ENCODE data around the gene DFFA.
A peak's percentile ranks its signal among the peaks of the same experiment; 100 is the strongest.

Gene DFFA

DNA sequence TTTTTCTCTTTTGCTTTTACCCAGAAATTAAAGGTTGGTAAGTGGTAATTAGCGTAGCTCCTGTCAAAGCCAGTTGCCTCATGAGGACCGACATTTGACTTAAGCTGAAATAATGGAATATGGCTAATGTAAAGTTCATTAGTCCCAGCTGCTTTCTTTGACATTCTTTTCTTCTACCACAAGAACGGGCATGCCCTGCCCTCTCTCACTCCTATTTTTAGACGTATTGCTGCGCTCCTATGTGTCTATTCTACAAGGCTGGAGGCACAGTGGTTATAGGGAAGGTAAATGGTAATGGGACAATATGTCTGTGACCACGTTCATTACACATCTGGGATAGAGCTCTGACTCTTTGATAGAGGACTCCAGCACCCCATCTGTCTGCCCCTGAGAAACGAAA is 15.7 kb downstream of the DFFA start:
- no peaks in the 10 kb centered on the region for H3K9me3 ChIP-seq (ENCODE audit: control insufficient read depth, low read length)
- no peaks in the 10 kb centered on the region for H3K27me3 ChIP-seq (replicated peaks; ENCODE audit: control insufficient read depth, insufficient read depth, low read length)
- no peak overlapping the region for H3K4me3 ChIP-seq (ENCODE audit: low read length)
- H3K36me3 ChIP-seq (ENCODE audit: control insufficient read depth, insufficient read depth, low read length, severe bottlenecking) = peaks cover 7% of the 10 kb centered on the region
- no peak overlapping the region for H3K9ac ChIP-seq (ENCODE audit: low read length)
- H3K4me1 ChIP-seq (ENCODE audit: control insufficient read depth, insufficient read depth, low read length) = peaks cover 13% of the 10 kb centered on the region
- no peak for DNase-seq (ENCODE audit: low read depth)

DNA sequence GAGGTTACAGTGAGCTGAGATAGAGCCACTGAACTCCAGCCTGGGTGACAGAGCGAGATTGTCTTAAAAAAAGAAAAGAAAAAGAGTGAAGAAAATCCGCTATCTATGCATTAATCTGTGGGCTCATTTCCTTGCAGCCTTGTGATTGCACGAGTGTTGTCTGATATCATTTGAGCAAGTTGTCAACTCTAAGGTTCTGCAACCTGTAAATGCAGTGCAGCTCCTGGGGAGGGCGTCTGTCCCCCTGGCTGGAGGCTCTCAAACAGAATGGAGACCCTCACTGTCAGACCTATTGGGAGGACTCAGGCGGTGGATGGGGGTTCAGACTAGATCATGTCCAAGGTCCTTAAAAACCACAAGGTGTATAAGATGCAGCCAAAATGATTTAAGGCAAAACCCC is 16.3 kb downstream of the DFFA start:
- Histone ChIP-seq H3K9me3 (ENCODE audit: control insufficient read depth, low read length) (no peaks in the 10 kb centered on the region), H3K36me3 (ENCODE audit: control insufficient read depth, insufficient read depth, low read length, severe bottlenecking) (peaks cover under 1% of the 10 kb centered on the region), H3K27me3 (replicated peaks; ENCODE audit: control insufficient read depth, insufficient read depth, low read length) (no peaks in the 10 kb centered on the region), H3K4me3 (ENCODE audit: low read length) (no peak overlapping the region), H3K9ac (ENCODE audit: low read length) (no peak overlapping the region), H3K4me1 (ENCODE audit: control insufficient read depth, insufficient read depth, low read length) (peaks cover 18% of the 10 kb centered on the region)
- no peak for DNase-seq (ENCODE audit: low read depth)

DNA sequence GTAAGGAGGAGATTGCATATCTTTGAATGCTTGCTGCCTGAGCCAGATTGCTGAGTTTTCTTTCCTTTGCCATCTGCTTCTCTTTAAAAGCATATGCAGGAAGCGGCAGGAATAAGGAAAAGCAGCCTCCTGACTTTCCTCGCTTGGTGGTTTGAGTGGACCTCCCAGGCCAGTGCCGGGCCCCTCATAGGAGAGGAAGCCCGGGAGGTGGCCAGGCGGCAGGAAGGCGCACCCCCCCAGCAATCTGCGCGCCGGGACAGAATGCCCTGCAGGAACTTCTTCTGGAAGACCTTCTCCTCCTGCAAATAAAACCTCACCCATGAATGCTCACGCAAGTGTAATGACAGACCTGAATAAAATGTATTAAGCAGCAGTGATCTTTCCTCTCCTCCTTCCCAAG is 21.0 kb downstream of the DFFA start:
- H3K9me3 ChIP-seq (ENCODE audit: control insufficient read depth, low read length) = no peaks in the 10 kb centered on the region
- peak overlapping the region; percentile 66 for H3K4me3 ChIP-seq (ENCODE audit: low read length)
- peak; percentile 74 for DNase-seq (ENCODE audit: low read depth)
- no peaks in the 10 kb centered on the region for H3K36me3 ChIP-seq (ENCODE audit: control insufficient read depth, insufficient read depth, low read length, severe bottlenecking)
- no peaks in the 10 kb centered on the region for H3K27me3 ChIP-seq (replicated peaks; ENCODE audit: control insufficient read depth, insufficient read depth, low read length)
- peak overlapping the region; percentile 51 for H3K9ac ChIP-seq (ENCODE audit: low read length)
- peaks cover 13% of the 10 kb centered on the region for H3K4me1 ChIP-seq (ENCODE audit: control insufficient read depth, insufficient read depth, low read length)

DNA sequence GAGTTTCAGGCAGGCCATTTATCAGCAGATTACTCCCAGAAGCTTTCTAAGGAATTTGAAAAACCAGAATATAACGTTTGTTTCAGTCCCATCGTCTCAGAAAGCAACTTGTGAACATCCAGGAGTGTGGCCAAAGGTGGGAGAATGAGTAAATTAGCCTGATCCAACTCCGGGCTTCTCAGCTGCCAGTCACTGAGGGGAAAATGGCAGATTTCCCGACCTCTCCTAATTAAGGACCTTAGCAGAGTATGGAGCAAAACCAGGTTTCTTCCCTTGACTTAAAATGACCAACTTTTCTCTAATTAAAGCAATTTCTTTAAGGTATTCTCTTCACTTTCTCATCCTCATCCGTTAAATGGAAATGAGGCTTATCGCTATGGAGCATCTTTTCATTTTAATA is 21.5 kb downstream of the DFFA start:
- H3K36me3 ChIP-seq (ENCODE audit: control insufficient read depth, insufficient read depth, low read length, severe bottlenecking) = no peaks in the 10 kb centered on the region

DNA sequence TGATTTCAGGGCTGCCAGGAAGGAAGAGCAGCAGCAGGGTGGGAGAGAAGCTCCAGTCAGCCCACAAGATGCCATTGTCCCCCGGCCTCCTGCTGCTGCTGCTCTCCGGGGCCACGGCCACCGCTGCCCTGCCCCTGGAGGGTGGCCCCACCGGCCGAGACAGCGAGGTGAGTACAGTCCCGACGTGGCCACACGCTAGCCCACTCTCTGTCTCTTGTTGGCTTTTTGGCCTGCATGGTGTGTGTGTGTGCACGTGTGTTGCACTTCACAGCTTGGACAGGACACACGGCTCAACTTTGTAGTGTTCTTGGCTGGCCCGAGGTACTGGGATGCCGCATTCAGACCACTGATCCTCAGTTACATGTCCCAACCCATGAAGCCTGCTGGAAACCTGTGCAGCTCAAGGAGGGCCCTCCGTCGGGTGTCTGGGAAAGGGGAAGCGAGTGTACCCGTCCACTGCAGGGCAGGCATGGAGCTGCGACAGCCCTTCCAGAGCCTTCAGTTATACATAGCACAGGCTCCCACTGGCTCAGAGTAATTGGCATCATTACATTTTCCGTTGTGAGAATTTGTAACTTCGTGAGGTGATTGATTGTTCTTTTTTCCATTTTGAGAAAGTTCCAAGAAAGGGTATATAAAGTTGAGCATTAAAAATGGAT is 22.0 kb downstream of the DFFA start:
- no peak for DNase-seq (ENCODE audit: low read depth)
- Histone ChIP-seq H3K27me3 (replicated peaks; ENCODE audit: control insufficient read depth, insufficient read depth, low read length) (no peaks in the 10 kb centered on the region), H3K9me3 (ENCODE audit: control insufficient read depth, low read length) (no peaks in the 10 kb centered on the region), H3K4me3 (ENCODE audit: low read length) (no peak overlapping the region), H3K36me3 (ENCODE audit: control insufficient read depth, insufficient read depth, low read length, severe bottlenecking) (no peaks in the 10 kb centered on the region), H3K9ac (ENCODE audit: low read length) (peak overlapping the region; percentile 51), H3K4me1 (ENCODE audit: control insufficient read depth, insufficient read depth, low read length) (peaks cover 13% of the 10 kb centered on the region)

More for the DNA sequence above, 21.5 kb downstream of the DFFA start:
- Histone ChIP-seq H3K4me1 (ENCODE audit: control insufficient read depth, insufficient read depth, low read length) (peaks cover 13% of the 10 kb centered on the region), H3K9ac (ENCODE audit: low read length) (peak overlapping the region; percentile 51), H3K9me3 (ENCODE audit: control insufficient read depth, low read length) (no peaks in the 10 kb centered on the region), H3K27me3 (replicated peaks; ENCODE audit: control insufficient read depth, insufficient read depth, low read length) (no peaks in the 10 kb centered on the region), H3K4me3 (ENCODE audit: low read length) (peak overlapping the region; percentile 66)
- peak; percentile 24 for DNase-seq (ENCODE audit: low read depth)

DNA sequence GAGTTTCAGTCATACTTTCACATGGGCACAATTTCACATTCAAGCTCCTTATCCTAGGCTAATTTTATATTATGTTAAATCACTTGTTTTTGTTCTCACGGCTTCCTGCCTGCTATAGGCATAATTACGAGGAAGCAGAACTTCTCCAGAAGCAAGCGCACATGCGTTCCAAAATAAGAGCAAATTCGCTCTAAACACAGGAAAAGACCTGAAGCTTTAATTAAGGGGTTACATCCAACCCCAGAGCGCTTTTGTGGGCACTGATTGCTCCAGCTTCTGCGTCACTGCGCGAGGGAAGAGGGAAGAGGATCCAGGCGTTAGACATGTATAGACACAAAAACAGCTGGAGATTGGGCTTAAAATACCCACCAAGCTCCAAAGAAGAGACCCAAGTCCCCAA is 22.6 kb downstream of the DFFA start, which contains the start of gene CORT:
Gene CORT (plus strand): TSS at position 281 of the 400 bp plus-strand sequence. CDS start 193 bp downstream, outside the sequence.
- Histone ChIP-seq H3K4me3 (ENCODE audit: low read length) (peak within 1 kb of the TSS; percentile 66), H3K9ac (ENCODE audit: low read length) (peak within 1 kb of the TSS; percentile 51), H3K9me3 (ENCODE audit: control insufficient read depth, low read length) (no peaks in the 10 kb centered on the region), H3K27me3 (replicated peaks; ENCODE audit: control insufficient read depth, insufficient read depth, low read length) (no peaks in the 10 kb centered on the region), H3K4me1 (ENCODE audit: control insufficient read depth, insufficient read depth, low read length) (peaks cover 13% of the 10 kb centered on the region), H3K36me3 (ENCODE audit: control insufficient read depth, insufficient read depth, low read length, severe bottlenecking) (no peaks in the 10 kb centered on the region)
- no peak for DNase-seq (ENCODE audit: low read depth)

DNA sequence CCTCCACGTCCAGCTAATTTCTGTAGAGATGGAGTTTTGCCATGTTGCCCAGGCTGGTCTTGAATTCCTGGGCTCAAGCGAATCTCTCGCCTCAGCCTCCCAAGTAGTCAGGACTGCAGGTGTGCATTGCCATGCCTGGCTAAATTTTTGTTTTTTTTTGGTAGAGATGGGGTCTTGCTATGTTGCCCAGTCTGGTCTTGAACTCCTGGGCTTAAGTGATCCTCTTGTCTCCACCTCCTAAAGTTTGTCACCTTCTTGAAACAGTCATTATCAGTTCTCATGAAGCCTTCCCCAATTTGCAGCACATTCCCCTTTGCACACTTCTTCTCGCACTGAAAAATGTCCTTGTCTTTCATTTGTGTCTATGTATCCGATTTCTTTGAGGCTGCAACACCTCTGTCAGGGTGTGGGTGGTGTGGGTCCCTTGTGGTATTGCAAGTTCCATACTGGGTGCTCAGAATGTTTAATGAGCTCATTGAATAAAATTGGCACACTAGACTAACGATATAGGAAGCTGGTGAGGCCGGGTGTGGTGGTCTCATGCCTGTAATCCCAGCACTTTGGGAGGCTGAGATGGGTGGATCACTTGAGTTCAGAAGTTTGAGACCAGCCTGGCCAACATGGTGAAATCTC is 25.4 kb downstream of the DFFA start:
- H3K36me3 ChIP-seq (ENCODE audit: control insufficient read depth, insufficient read depth, low read length, severe bottlenecking) = no peaks in the 10 kb centered on the region
- DNase-seq (ENCODE audit: low read depth) = no peak
- no peak overlapping the region for H3K4me3 ChIP-seq (ENCODE audit: low read length)
- H3K9ac ChIP-seq (ENCODE audit: low read length) = no peak overlapping the region
- no peaks in the 10 kb centered on the region for H3K9me3 ChIP-seq (ENCODE audit: control insufficient read depth, low read length)
- H3K27me3 ChIP-seq (replicated peaks; ENCODE audit: control insufficient read depth, insufficient read depth, low read length) = no peaks in the 10 kb centered on the region
- peaks cover 13% of the 10 kb centered on the region for H3K4me1 ChIP-seq (ENCODE audit: control insufficient read depth, insufficient read depth, low read length)

DNA sequence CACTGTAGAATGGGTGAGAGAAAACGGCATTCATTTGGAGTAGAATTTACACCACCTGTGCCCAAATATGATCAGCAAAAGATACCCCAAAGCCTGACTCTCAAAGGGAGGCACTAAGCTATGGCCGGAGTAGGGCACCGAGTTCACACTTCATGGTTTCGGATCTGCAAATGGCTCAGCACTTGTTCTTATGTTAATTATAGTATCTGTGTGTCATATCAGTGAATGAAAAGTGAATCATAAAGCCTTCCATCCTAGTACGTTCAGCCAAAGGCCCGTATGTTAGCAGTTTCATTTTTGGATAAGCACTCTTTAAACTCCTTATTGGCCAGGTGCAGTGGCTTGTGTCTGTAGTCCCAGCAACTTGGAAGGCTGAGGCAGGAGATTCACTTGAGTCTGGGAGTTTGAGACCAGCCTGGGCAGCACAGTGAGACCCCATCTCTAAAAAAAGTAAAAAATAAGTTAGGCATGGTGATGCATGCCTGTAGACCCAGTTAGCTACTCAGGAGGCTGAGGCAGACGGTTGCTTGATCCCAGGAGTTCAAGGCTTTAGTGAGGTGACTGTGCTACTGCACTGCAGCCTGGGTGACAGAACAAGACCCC is 27.4 kb downstream of the DFFA start:
- Histone ChIP-seq H3K4me1 (ENCODE audit: control insufficient read depth, insufficient read depth, low read length) (no peaks in the 10 kb centered on the region), H3K36me3 (ENCODE audit: control insufficient read depth, insufficient read depth, low read length, severe bottlenecking) (no peaks in the 10 kb centered on the region), H3K27me3 (replicated peaks; ENCODE audit: control insufficient read depth, insufficient read depth, low read length) (no peaks in the 10 kb centered on the region), H3K9ac (ENCODE audit: low read length) (no peak overlapping the region), H3K9me3 (ENCODE audit: control insufficient read depth, low read length) (no peaks in the 10 kb centered on the region), H3K4me3 (ENCODE audit: low read length) (no peak overlapping the region)
- DNase-seq (ENCODE audit: low read depth) = no peak

DNA sequence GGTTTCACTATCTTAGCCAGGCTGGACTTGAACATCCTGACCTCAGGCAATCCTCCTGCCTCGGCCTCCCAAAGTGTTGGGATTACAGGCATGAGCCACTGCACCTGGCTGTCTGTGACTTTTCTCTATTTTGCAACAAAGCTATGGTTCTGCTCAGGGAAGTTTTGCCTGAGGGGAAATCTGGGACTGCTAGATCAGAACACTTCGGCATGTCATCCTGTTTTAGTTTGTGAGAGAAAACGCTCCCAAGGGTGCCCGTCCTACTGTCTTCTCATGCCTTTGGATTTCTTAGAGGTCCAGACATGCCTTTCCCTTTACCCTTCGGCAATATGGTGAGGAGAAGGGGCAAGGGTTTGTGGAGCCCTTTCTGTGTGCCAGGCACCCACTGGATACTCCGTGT is 28.1 kb downstream of the DFFA start:
- Histone ChIP-seq H3K4me1 (ENCODE audit: control insufficient read depth, insufficient read depth, low read length) (no peaks in the 10 kb centered on the region), H3K9ac (ENCODE audit: low read length) (no peak overlapping the region), H3K36me3 (ENCODE audit: control insufficient read depth, insufficient read depth, low read length, severe bottlenecking) (no peaks in the 10 kb centered on the region), H3K9me3 (ENCODE audit: control insufficient read depth, low read length) (no peaks in the 10 kb centered on the region), H3K4me3 (ENCODE audit: low read length) (no peak overlapping the region), H3K27me3 (replicated peaks; ENCODE audit: control insufficient read depth, insufficient read depth, low read length) (no peaks in the 10 kb centered on the region)
- DNase-seq (ENCODE audit: low read depth) = no peak

DNA sequence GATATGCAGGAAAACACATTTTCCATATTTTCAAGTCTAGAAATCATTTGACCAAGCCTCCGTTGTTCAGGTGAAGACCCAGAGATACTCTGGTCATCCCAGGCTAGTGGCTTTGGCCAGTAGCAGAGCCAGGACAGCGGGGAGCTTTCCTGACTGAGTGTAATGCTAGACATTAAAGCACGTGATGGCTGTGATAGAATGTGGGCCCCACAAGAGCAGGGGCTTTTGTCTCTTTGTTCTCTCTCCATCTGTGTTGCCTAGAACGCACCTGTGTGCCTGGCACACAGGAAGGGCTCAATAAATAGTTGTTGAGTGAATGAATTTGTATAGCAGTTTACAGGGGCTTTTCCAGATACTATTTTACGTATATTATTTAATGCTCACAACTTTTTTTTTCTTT is 31.5 kb downstream of the DFFA start:
- Histone ChIP-seq H3K9me3 (ENCODE audit: control insufficient read depth, low read length) (no peaks in the 10 kb centered on the region), H3K27me3 (replicated peaks; ENCODE audit: control insufficient read depth, insufficient read depth, low read length) (no peaks in the 10 kb centered on the region), H3K36me3 (ENCODE audit: control insufficient read depth, insufficient read depth, low read length, severe bottlenecking) (no peaks in the 10 kb centered on the region), H3K4me3 (ENCODE audit: low read length) (no peak overlapping the region), H3K4me1 (ENCODE audit: control insufficient read depth, insufficient read depth, low read length) (no peaks in the 10 kb centered on the region), H3K9ac (ENCODE audit: low read length) (no peak overlapping the region)
- DNase-seq (ENCODE audit: low read depth) = no peak

DNA sequence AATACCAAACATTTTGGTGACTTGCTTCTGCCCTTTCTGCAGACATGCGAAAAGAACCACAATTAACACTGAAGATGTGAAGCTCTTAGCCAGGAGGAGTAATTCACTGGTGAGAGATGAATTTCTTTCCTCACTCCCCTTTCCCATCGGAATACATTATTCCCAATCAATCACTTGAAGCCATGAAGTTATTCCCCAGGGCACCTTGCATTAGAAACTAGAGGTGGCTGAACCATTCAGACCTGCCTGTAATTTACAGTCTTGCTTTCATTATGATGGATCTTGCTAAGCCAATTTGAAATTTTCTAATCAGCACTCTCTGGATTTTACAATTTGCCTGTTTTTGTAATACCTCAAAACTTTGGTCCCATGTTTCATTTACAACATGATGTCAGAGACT is 32.0 kb downstream of the DFFA start:
- Histone ChIP-seq H3K27me3 (replicated peaks; ENCODE audit: control insufficient read depth, insufficient read depth, low read length) (no peaks in the 10 kb centered on the region), H3K9ac (ENCODE audit: low read length) (no peak overlapping the region), H3K4me3 (ENCODE audit: low read length) (no peak overlapping the region), H3K9me3 (ENCODE audit: control insufficient read depth, low read length) (no peaks in the 10 kb centered on the region), H3K4me1 (ENCODE audit: control insufficient read depth, insufficient read depth, low read length) (no peaks in the 10 kb centered on the region), H3K36me3 (ENCODE audit: control insufficient read depth, insufficient read depth, low read length, severe bottlenecking) (no peaks in the 10 kb centered on the region)
- DNase-seq (ENCODE audit: low read depth) = no peak

Measured in adipocyte (in vitro differentiated cells).